KMS-11 (cell line): Measurements from ENCODE around the gene CBL.

ENCODE experiments used
- H2AFZ ChIP-seq: fragments of 200-600 bp; sonication (generic); 2 replicates; pipeline ENCODE4 v1.6.1; 2016; ENCODE audit warnings: antibody characterized with exemption, mixed run types, low read depth
- H3K27ac ChIP-seq: fragments of 200-600 bp; sonication (generic); 2 replicates; pipeline ENCODE4 v1.6.1; 2016; ENCODE audit warnings: mild to moderate bottlenecking, mixed run types
- H3K27me3 ChIP-seq: fragments of 200-600 bp; sonication (generic); 2 replicates; pipeline ENCODE4 v1.6.1; 2017; ENCODE audit warnings: mild to moderate bottlenecking, low read depth, mixed run types, moderate library complexity; ENCODE audit not compliant: insufficient read depth
- H3K36me3 ChIP-seq: fragments of 200-600 bp; sonication (generic); 2 replicates; pipeline ENCODE4 v1.6.1; 2017; ENCODE audit warnings: mild to moderate bottlenecking, mixed run types; ENCODE audit not compliant: insufficient read depth
- H3K4me1 ChIP-seq: fragments of 200-600 bp; sonication (generic); 2 replicates; pipeline ENCODE4 v1.6.1; 2016; ENCODE audit warnings: mild to moderate bottlenecking, low read depth, mixed run types; ENCODE audit not compliant: poor library complexity, severe bottlenecking
- H3K4me2 ChIP-seq: fragments of 200-600 bp; sonication (generic); 2 replicates; pipeline ENCODE4 v1.7.0; 2016; ENCODE audit warnings: mild to moderate bottlenecking, mixed run types
- H3K4me3 ChIP-seq: fragments of 200-600 bp; sonication (generic); IDR thresholded peaks from 2 replicates; pipeline ENCODE4 v1.6.1; 2017; ENCODE audit warnings: low read depth, low read length, mixed read lengths; ENCODE audit not compliant: insufficient read depth
- H3K79me2 ChIP-seq: fragments of 200-600 bp; sonication (generic); 2 replicates; pipeline ENCODE4 v1.6.1; 2016; ENCODE audit warnings: low read depth, mixed run types; ENCODE audit not compliant: insufficient read depth
- H3K9ac ChIP-seq: fragments of 200-600 bp; sonication (generic); 2 replicates; pipeline ENCODE4 v1.6.1; 2016; ENCODE audit warnings: mild to moderate bottlenecking, mixed run types
- H4K20me1 ChIP-seq: fragments of 200-600 bp; sonication (generic); 2 replicates; pipeline ENCODE4 v1.6.1; 2016; ENCODE audit warnings: mild to moderate bottlenecking, mixed run types; ENCODE audit not compliant: insufficient read depth
- TF ChIP-seq, protein P1 (sequence below): fragments of 200-600 bp; sonication (generic); conservative IDR thresholded peaks from 2 replicates; pipeline ENCODE4 v1.6.1; 2017; ENCODE audit warnings: low read depth, mild to moderate bottlenecking, antibody characterized with exemption, low read length, moderate library complexity, mixed read lengths

Gene CBL

GRCh38 chr11:119202554-119202953 is 3.6 kb upstream of the CBL start:
- peaks cover 9% of the 10 kb centered on the region for H3K4me1 ChIP-seq
- H3K4me3 ChIP-seq, result no peak overlapping the region
- H3K27ac ChIP-seq, result no peak overlapping the region
- H3K9ac ChIP-seq, result no peak overlapping the region
- no peaks in the 10 kb centered on the region for H3K36me3 ChIP-seq
- H3K27me3 ChIP-seq, result no peaks in the 10 kb centered on the region
- H4K20me1 ChIP-seq, result no peaks in the 10 kb centered on the region
- H3K79me2 ChIP-seq, result peaks cover 7% of the 10 kb centered on the region; the same call in 1 of the 2 replicates
- TF ChIP-seq, protein P1, sequence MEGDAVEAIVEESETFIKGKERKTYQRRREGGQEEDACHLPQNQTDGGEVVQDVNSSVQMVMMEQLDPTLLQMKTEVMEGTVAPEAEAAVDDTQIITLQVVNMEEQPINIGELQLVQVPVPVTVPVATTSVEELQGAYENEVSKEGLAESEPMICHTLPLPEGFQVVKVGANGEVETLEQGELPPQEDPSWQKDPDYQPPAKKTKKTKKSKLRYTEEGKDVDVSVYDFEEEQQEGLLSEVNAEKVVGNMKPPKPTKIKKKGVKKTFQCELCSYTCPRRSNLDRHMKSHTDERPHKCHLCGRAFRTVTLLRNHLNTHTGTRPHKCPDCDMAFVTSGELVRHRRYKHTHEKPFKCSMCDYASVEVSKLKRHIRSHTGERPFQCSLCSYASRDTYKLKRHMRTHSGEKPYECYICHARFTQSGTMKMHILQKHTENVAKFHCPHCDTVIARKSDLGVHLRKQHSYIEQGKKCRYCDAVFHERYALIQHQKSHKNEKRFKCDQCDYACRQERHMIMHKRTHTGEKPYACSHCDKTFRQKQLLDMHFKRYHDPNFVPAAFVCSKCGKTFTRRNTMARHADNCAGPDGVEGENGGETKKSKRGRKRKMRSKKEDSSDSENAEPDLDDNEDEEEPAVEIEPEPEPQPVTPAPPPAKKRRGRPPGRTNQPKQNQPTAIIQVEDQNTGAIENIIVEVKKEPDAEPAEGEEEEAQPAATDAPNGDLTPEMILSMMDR, result no peak
- H2AFZ ChIP-seq, result no peak overlapping the region
- no peak overlapping the region for H3K4me2 ChIP-seq

DNA sequence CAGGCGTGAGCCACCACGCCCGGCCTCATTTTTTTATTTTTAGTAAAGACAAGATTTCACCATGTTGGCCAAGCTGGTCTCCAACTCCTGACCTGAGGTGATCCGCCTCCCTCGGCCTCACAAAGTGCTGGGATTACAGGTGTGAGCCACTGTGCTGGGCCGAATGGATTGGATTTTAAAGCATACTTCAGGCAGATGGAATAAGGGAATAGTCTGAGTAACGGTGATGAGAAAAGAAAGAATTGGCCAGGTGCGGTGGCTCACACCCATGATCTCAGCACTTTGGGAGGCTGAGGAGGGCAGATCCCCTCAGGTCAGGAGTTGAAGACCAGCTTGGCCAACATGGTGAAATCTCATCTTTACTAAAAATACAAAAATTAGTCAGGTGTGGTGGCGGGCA is 2.1 kb upstream of the CBL start:
- Histone ChIP-seq H3K27me3 (no peaks in the 10 kb centered on the region), H4K20me1 (no peaks in the 10 kb centered on the region), H2AFZ (no peak overlapping the region), H3K79me2 (peaks cover 17% of the 10 kb centered on the region; the same call in 1 of the 2 replicates), H3K9ac (no peak overlapping the region), H3K4me3 (no peak overlapping the region), H3K27ac (no peak overlapping the region), H3K4me1 (peaks cover 13% of the 10 kb centered on the region), H3K4me2 (no peak overlapping the region), H3K36me3 (no peaks in the 10 kb centered on the region)
- TF ChIP-seq, protein P1, result no peak

- Histone ChIP-seq H3K9ac (no peak overlapping the region), H3K27ac (no peak overlapping the region), H3K4me1 (peaks cover 13% of the 10 kb centered on the region), H4K20me1 (no peaks in the 10 kb centered on the region), H3K4me2 (peak overlapping the region; percentile 57), H3K79me2 (peaks cover 25% of the 10 kb centered on the region; the same call in 1 of the 2 replicates), H2AFZ (peak overlapping the region; percentile 94), H3K36me3 (no peaks in the 10 kb centered on the region), H3K4me3 (no peak overlapping the region), H3K27me3 (no peaks in the 10 kb centered on the region)
- TF ChIP-seq, protein P1, result no peak
Measured at GRCh38 chr11:119205080-119205479, 1.1 kb upstream of the CBL start.

- H2AFZ ChIP-seq, result peak overlapping the region; percentile 94; the same call in 1 of the 2 replicates
- H3K4me1 ChIP-seq, result peaks cover 13% of the 10 kb centered on the region
- no peak overlapping the region for H3K4me3 ChIP-seq
- peaks cover 35% of the 10 kb centered on the region; the same call in 1 of the 2 replicates for H3K79me2 ChIP-seq
- H3K9ac ChIP-seq, result peak overlapping the region; percentile 47; the same call in 1 of the 2 replicates
- TF ChIP-seq, protein P1, result no peak
- no peaks in the 10 kb centered on the region for H4K20me1 ChIP-seq
- H3K27me3 ChIP-seq, result no peaks in the 10 kb centered on the region
- H3K4me2 ChIP-seq, result peak overlapping the region; percentile 60
- H3K27ac ChIP-seq, result peak overlapping the region; percentile 40; the same call in 1 of the 2 replicates
- no peaks in the 10 kb centered on the region for H3K36me3 ChIP-seq
Measured at GRCh38 chr11:119206511-119207414, 624 bp downstream of the CBL start.
